Measurements from ENCODE around the gene RSRC2. TPM values are rescaled to one million over a fixed set of nuclear protein-coding genes. Genes with fewer than 3 reads are reported as not detected.
"Not testable (repeated sequence)": the region's sequence is repeated elsewhere in the genome, so short reads cannot be mapped to it uniquely, and the experiment has no call there.

Gene RSRC2
- total and polyA plus RNA-seq, 4 donors, result 36.6 to 77.2 (median 69.9) TPM

GRCh38 chr12:122500685-122501488 lies 25.8 kb downstream of the RSRC2 start, which contains the start of gene ZCCHC8:
Gene ZCCHC8 (minus strand): TSS chr12:122500932. CDS start chr12:122500840, 92 bp downstream.
- Histone ChIP-seq H3K36me3 (ENCODE audit: control insufficient read depth in 1 of 2, insufficient read depth in 2 of 2, low read length in 1 of 2) (peaks cover 3 to 4% of the 10 kb centered on the region in 2 donors), H3K9me3 (ENCODE audit: control insufficient read depth, low read length) (no peaks in the 10 kb centered on the region), H3K4me1 (ENCODE audit: control insufficient read depth in 1 of 2, insufficient read depth in 2 of 2, low read length in 2 of 2) (no peaks in the 10 kb centered on the region), H3K27me3 (ENCODE audit: control insufficient read depth in 1 of 2, insufficient read depth in 2 of 2, low read length in 1 of 2) (no peaks in the 10 kb centered on the region), H3K27ac (ENCODE audit: low read depth in 1 of 2, low read length in 2 of 2) (peak within 1 kb of the TSS; percentile 72), H3K4me3 (ENCODE audit: low read length in 2 of 2) (peak within 1 kb of the TSS; percentile 23 to 60)
- DNase-seq, result peak; percentile 99
- intact Hi-C loops (cut with DNase I), result no loop called here
- 2% methylated on average over 52 of the region's 52 CpGs for WGBS, 2 donors
- peak; percentile 98 for ATAC-seq (ENCODE audit: low FRiP score)

DNA sequence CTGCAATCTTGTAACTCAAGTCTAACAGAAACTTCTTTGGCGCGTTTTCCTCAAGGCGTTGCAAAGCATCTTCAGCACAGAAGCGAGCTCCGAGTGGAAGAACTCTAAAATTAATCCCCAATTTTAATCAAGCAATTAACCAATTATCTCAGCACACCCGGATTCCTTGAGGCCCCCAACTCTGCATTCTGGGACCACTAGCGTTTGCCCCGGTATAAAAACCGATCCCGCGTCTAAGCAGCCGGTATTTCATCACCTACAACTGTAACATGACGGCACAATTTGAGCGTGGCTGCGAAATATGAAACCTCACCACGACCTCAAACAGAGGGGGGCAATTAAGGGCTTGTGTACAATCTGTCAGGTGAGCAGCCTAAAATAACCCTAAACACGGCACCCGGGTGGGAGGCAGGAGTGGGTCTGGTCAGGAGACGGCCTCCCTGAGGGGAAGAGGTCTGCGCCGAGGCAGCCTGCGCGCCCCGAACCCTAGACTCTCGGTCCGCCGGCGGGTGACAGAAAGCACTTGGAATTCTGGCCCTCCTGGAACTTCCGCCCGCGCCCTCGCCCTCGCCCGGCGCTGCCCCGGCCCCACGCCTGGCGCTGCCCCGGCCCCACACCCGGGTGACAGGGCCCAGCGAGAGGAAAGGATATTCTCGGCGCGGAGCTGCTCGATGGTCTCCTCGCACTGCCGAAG lies 26.6 kb downstream of the RSRC2 start:
- 0 to 1% methylated on average over 38 to 47 of the region's 47 CpGs for WGBS, 2 donors
- ATAC-seq (ENCODE audit: low FRiP score) (peak; percentile 69), DNase-seq (peak; percentile 57 to 87)
- Histone ChIP-seq H3K4me1 (ENCODE audit: control insufficient read depth in 1 of 2, insufficient read depth in 2 of 2, low read length in 2 of 2) (no peaks in the 10 kb centered on the region), H3K36me3 (ENCODE audit: control insufficient read depth in 1 of 2, insufficient read depth in 2 of 2, low read length in 1 of 2) (peaks cover 0 to 2% of the 10 kb centered on the region in 2 donors), H3K9me3 (ENCODE audit: control insufficient read depth, low read length) (no peaks in the 10 kb centered on the region), H3K27ac (ENCODE audit: low read depth in 1 of 2, low read length in 2 of 2) (peak overlapping the region; percentile 72), H3K4me3 (ENCODE audit: low read length in 2 of 2) (peak overlapping the region; percentile 23 to 60), H3K27me3 (ENCODE audit: control insufficient read depth in 1 of 2, insufficient read depth in 2 of 2, low read length in 1 of 2) (no peaks in the 10 kb centered on the region)
- intact Hi-C loops (cut with DNase I), result no loop called here

GRCh38 chr12:122495258-122495657 lies 31.5 kb downstream of the RSRC2 start:
- ATAC-seq (ENCODE audit: low FRiP score) (no peak), DNase-seq (no peak)
- peaks cover 0 to 5% of the 10 kb centered on the region in 2 donors for H3K36me3 ChIP-seq (ENCODE audit: control insufficient read depth in 1 of 2, insufficient read depth in 2 of 2, low read length in 1 of 2)
- no peaks in the 10 kb centered on the region for H3K27me3 ChIP-seq (ENCODE audit: control insufficient read depth in 1 of 2, insufficient read depth in 2 of 2, low read length in 1 of 2)
- no peaks in the 10 kb centered on the region for H3K9me3 ChIP-seq (ENCODE audit: control insufficient read depth, low read length)
- no peak overlapping the region for H3K27ac ChIP-seq (ENCODE audit: low read depth in 1 of 2, low read length in 2 of 2)
- intact Hi-C loops (cut with DNase I), result no loop called here
- H3K4me3 ChIP-seq (ENCODE audit: low read length in 2 of 2), result no peak overlapping the region
- H3K4me1 ChIP-seq (ENCODE audit: control insufficient read depth in 1 of 2, insufficient read depth in 2 of 2, low read length in 2 of 2), result no peaks in the 10 kb centered on the region
- WGBS, 2 donors, result 80 to 84% methylated on average over 7 of the region's 7 CpGs

DNA sequence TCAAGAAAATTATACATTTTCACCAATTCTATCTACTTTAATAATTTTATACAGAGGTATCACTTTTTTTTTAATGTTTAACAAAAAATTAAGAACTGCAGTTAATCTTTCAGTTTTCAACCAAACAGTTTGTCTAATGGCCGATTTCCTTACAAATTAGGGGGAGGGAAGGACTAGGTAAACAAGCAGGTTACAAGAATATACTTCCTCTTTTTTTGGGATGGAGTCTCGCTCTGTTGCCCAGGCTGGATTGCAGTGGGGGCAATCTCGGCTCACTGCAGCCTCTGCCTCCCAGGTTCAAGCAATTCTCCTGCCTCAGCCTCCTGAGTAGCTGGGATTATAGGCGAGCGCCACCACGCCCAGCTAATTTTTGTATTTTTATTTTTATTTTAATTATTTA lies 33.5 kb downstream of the RSRC2 start:
- H3K27me3 ChIP-seq (ENCODE audit: control insufficient read depth in 1 of 2, insufficient read depth in 2 of 2, low read length in 1 of 2); H3K4me1 ChIP-seq (ENCODE audit: control insufficient read depth in 1 of 2, insufficient read depth in 2 of 2, low read length in 2 of 2); H3K36me3 ChIP-seq (ENCODE audit: control insufficient read depth in 1 of 2, insufficient read depth in 2 of 2, low read length in 1 of 2); H3K4me3 ChIP-seq (ENCODE audit: low read length in 2 of 2); DNase-seq; H3K9me3 ChIP-seq (ENCODE audit: control insufficient read depth, low read length); ATAC-seq (ENCODE audit: low FRiP score); intact Hi-C loops (cut with DNase I); H3K27ac ChIP-seq (ENCODE audit: low read depth in 1 of 2, low read length in 2 of 2): not testable (repeated sequence)
- WGBS, 2 donors, result 87 to 89% methylated on average over 6 of the region's 6 CpGs

- no peak for ATAC-seq (ENCODE audit: low FRiP score)
- intact Hi-C loops (cut with DNase I), result no loop called here
- peaks cover 3 to 8% of the 10 kb centered on the region in 2 donors for H3K36me3 ChIP-seq (ENCODE audit: control insufficient read depth in 1 of 2, insufficient read depth in 2 of 2, low read length in 1 of 2)
- H3K4me1 ChIP-seq (ENCODE audit: control insufficient read depth in 1 of 2, insufficient read depth in 2 of 2, low read length in 2 of 2), result no peaks in the 10 kb centered on the region
- H3K27me3 ChIP-seq (ENCODE audit: control insufficient read depth in 1 of 2, insufficient read depth in 2 of 2, low read length in 1 of 2), result no peaks in the 10 kb centered on the region
- DNase-seq, result no peak
- H3K9me3 ChIP-seq (ENCODE audit: control insufficient read depth, low read length), result no peaks in the 10 kb centered on the region
- WGBS, 2 donors, result 91 to 98% methylated on average over 2 of the region's 2 CpGs
- H3K27ac ChIP-seq (ENCODE audit: low read depth in 1 of 2, low read length in 2 of 2), result no peak overlapping the region
- H3K4me3 ChIP-seq (ENCODE audit: low read length in 2 of 2), result no peak overlapping the region
Measured at GRCh38 chr12:122491991-122492390, 34.7 kb downstream of the RSRC2 start.

GRCh38 chr12:122489038-122489437 lies 37.7 kb downstream of the RSRC2 start:
- Histone ChIP-seq H3K27ac (ENCODE audit: low read depth in 1 of 2, low read length in 2 of 2) (no peak overlapping the region), H3K27me3 (ENCODE audit: control insufficient read depth in 1 of 2, insufficient read depth in 2 of 2, low read length in 1 of 2) (no peaks in the 10 kb centered on the region), H3K4me1 (ENCODE audit: control insufficient read depth in 1 of 2, insufficient read depth in 2 of 2, low read length in 2 of 2) (no peaks in the 10 kb centered on the region), H3K36me3 (ENCODE audit: control insufficient read depth in 1 of 2, insufficient read depth in 2 of 2, low read length in 1 of 2) (peaks cover 8 to 14% of the 10 kb centered on the region in 2 donors), H3K4me3 (ENCODE audit: low read length in 2 of 2) (no peak overlapping the region), H3K9me3 (ENCODE audit: control insufficient read depth, low read length) (no peaks in the 10 kb centered on the region)
- intact Hi-C loops (cut with DNase I), result no loop called here
- ATAC-seq (ENCODE audit: low FRiP score) (no peak), DNase-seq (no peak)
- 92 to 93% methylated on average over 2 of the region's 2 CpGs for WGBS, 2 donors

DNA sequence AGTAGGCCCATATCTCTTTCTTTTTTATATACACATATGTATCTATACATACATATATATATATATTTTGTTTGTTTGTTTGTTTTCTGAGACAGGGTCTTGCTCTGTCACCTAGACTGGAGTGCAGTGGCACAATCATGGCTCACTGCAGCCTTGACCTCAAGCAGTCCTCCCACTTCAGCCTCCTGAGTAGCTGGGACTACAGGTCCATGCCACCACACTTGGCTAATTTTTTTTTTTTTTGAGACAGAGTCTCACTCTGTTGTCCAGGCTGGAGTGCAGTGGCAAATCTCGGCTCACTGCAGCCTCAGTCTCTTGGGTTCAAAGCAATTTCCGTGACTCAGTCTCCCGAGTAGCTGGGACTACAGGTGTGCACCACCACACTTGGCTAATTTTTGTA lies 38.9 kb downstream of the RSRC2 start:
- WGBS, 2 donors, result 96 to 100% methylated on average over 3 of the region's 3 CpGs
- DNase-seq; H3K27me3 ChIP-seq (ENCODE audit: control insufficient read depth in 1 of 2, insufficient read depth in 2 of 2, low read length in 1 of 2); H3K4me1 ChIP-seq (ENCODE audit: control insufficient read depth in 1 of 2, insufficient read depth in 2 of 2, low read length in 2 of 2); H3K9me3 ChIP-seq (ENCODE audit: control insufficient read depth, low read length); H3K27ac ChIP-seq (ENCODE audit: low read depth in 1 of 2, low read length in 2 of 2); ATAC-seq (ENCODE audit: low FRiP score); intact Hi-C loops (cut with DNase I); H3K4me3 ChIP-seq (ENCODE audit: low read length in 2 of 2): not testable (repeated sequence)
- H3K36me3 ChIP-seq (ENCODE audit: control insufficient read depth in 1 of 2, insufficient read depth in 2 of 2, low read length in 1 of 2), result peaks cover 9 to 12% of the 10 kb centered on the region in 2 donors

DNA sequence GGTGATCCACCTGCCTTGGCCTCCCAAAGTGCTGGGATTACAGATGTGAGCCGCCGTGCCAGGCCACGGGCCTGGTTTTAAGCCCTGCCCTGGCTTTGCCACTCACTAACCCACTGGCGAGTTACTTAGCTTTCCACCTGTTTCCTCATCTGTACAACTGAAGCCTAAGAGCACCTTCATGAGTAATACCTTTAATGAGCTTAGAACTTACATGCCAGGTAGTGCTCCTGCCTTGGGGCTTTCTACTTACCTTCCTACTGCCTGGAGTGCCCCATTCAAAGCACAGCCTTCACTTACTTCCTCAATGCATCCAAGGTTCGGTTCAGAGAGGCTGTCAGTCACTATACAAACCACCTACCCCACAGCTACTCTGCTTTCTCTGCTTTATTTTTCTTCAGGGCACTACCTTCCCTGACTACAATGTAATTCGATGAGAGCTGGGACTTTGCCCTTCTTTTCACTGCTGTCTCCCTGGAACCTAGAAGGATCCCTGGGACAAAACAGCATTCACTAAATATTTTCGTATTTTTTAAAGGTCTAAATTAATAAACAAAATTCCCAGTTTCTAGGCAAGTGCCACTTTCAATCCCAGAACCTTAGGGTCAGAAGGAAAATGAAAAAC lies 39.8 kb downstream of the RSRC2 start:
- H3K36me3 ChIP-seq (ENCODE audit: control insufficient read depth in 1 of 2, insufficient read depth in 2 of 2, low read length in 1 of 2), result peaks cover 9 to 12% of the 10 kb centered on the region in 2 donors
- H3K27ac ChIP-seq (ENCODE audit: low read depth in 1 of 2, low read length in 2 of 2), result no peak overlapping the region
- no peaks in the 10 kb centered on the region for H3K9me3 ChIP-seq (ENCODE audit: control insufficient read depth, low read length)
- H3K4me1 ChIP-seq (ENCODE audit: control insufficient read depth in 1 of 2, insufficient read depth in 2 of 2, low read length in 2 of 2), result no peaks in the 10 kb centered on the region
- no peaks in the 10 kb centered on the region for H3K27me3 ChIP-seq (ENCODE audit: control insufficient read depth in 1 of 2, insufficient read depth in 2 of 2, low read length in 1 of 2)
- 93 to 96% methylated on average over 7 of the region's 7 CpGs for WGBS, 2 donors
- no peak for DNase-seq
- H3K4me3 ChIP-seq (ENCODE audit: low read length in 2 of 2), result no peak overlapping the region
- no peak for ATAC-seq (ENCODE audit: low FRiP score)
- intact Hi-C loops (cut with DNase I), result no loop called here

Measured in aorta (tissue), 5 donors.